A549 (cell line): ENCODE measurements around the gene EXTL1.

Source experiments
- BHLHE40 ChIP-seq: IDR thresholded peaks from 2 replicates; pipeline ENCODE4 v1.6.1; 2012; ENCODE audit warnings: low read depth, low read length, inconsistent platforms
- CHD2 ChIP-seq: fragments of 150-350 bp; IDR thresholded peaks from 2 replicates; pipeline ENCODE4 v1.6.1; 2014; ENCODE audit warnings: low read length; ENCODE audit not compliant: partially characterized antibody
- ESRRA ChIP-seq: fragments of 150-350 bp; IDR thresholded peaks from 2 replicates; pipeline ENCODE4 v1.6.1; 2014; ENCODE audit warnings: mild to moderate bottlenecking, low read length, borderline replicate concordance
- HMGXB4 ChIP-seq: fragments of 250-450 bp; sonication (Bioruptor Pico); IDR thresholded peaks from 2 replicates; pipeline ENCODE4 v1.5.0; 2021; ENCODE audit warnings: mild to moderate bottlenecking, moderate library complexity, borderline replicate concordance
- JUN ChIP-seq, 2 experiments: fragments of >200 bp; sonication (Bioruptor Twin); formaldehyde crosslinking; IDR thresholded peaks; 2 replicates in 1 of 2; 3 replicates in 1 of 2; pipeline ENCODE4 v1.6.1; 2016 to 2017
- JUNB ChIP-seq: fragments of >200 bp; sonication (Bioruptor Twin); formaldehyde crosslinking; IDR thresholded peaks from 2 replicates; pipeline ENCODE4 v1.6.1; 2016
- MAFK ChIP-seq: fragments of 450-650 bp; IDR thresholded peaks from 2 replicates; pipeline ENCODE4 v1.6.1; 2014; ENCODE audit not compliant: partially characterized antibody
- PBX3 ChIP-seq: IDR thresholded peaks from 2 replicates; pipeline ENCODE4 v1.6.1; 2012
- POLR2A ChIP-seq: IDR thresholded peaks from 2 replicates; pipeline ENCODE4 v1.6.1; 2012; ENCODE audit warnings: mild to moderate bottlenecking, low read length
- RAD21 ChIP-seq, 2 experiments: fragments of >200 bp in 1 of 2; sonication (Bioruptor Twin) in 1 of 2; formaldehyde crosslinking in 1 of 2; IDR thresholded peaks in 1 of 2; conservative IDR thresholded peaks in 1 of 2; 2 replicates in 1 of 2; 3 replicates in 1 of 2; pipeline ENCODE4 v1.6.1; 2012 to 2018; ENCODE audit warnings: inconsistent platforms in 1 of 2
- ZFP36 ChIP-seq: fragments of 450-650 bp; IDR thresholded peaks from 2 replicates; pipeline ENCODE4 v1.6.1; 2014; ENCODE audit warnings: borderline replicate concordance; ENCODE audit not compliant: partially characterized antibody
- TF ChIP-seq, protein P1 (sequence below): fragments of >200 bp; sonication (Bioruptor Twin); formaldehyde crosslinking; IDR thresholded peaks from 3 replicates; pipeline ENCODE4 v1.5.1; 2016
- TF ChIP-seq, protein P2 (sequence below): fragments of 450-650 bp; IDR thresholded peaks from 2 replicates; pipeline ENCODE4 v1.6.1; 2014; ENCODE audit warnings: antibody characterized with exemption
- TF ChIP-seq, protein P3 (sequence below): IDR thresholded peaks from 2 replicates; pipeline ENCODE4 v1.6.1; 2012

GRCh38 chr1:26059906-26060305 lies 38.3 kb downstream of the EXTL1 start:
- TF ChIP-seq ESRRA (no peak), POLR2A (no peak), JUNB (no peak), HMGXB4 (CRISPR knock-in tag) (no peak), MAFK (no peak), CHD2 (no peak), ZFP36 (no peak), JUN (IDR thresholded peaks at IDR 0.05) (no peak), PBX3 (no peak), BHLHE40 (no peak), RAD21 (conservative IDR thresholded peaks at IDR 0.05 in 1 of 2, IDR thresholded peaks at IDR 0.05 in 1 of 2) (no peak)
- TF ChIP-seq, protein P1, sequence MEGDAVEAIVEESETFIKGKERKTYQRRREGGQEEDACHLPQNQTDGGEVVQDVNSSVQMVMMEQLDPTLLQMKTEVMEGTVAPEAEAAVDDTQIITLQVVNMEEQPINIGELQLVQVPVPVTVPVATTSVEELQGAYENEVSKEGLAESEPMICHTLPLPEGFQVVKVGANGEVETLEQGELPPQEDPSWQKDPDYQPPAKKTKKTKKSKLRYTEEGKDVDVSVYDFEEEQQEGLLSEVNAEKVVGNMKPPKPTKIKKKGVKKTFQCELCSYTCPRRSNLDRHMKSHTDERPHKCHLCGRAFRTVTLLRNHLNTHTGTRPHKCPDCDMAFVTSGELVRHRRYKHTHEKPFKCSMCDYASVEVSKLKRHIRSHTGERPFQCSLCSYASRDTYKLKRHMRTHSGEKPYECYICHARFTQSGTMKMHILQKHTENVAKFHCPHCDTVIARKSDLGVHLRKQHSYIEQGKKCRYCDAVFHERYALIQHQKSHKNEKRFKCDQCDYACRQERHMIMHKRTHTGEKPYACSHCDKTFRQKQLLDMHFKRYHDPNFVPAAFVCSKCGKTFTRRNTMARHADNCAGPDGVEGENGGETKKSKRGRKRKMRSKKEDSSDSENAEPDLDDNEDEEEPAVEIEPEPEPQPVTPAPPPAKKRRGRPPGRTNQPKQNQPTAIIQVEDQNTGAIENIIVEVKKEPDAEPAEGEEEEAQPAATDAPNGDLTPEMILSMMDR: no peak
- TF ChIP-seq, protein P2, sequence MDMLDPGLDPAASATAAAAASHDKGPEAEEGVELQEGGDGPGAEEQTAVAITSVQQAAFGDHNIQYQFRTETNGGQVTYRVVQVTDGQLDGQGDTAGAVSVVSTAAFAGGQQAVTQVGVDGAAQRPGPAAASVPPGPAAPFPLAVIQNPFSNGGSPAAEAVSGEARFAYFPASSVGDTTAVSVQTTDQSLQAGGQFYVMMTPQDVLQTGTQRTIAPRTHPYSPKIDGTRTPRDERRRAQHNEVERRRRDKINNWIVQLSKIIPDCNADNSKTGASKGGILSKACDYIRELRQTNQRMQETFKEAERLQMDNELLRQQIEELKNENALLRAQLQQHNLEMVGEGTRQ: no peak
- TF ChIP-seq, protein P3, sequence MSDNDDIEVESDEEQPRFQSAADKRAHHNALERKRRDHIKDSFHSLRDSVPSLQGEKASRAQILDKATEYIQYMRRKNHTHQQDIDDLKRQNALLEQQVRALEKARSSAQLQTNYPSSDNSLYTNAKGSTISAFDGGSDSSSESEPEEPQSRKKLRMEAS: no peak
